ENCODE data around the gene KRT6C. TPM values are rescaled to one million over a fixed set of nuclear protein-coding genes. Genes with fewer than 3 reads are reported as not detected.

Gene KRT6C
- total and polyA plus RNA-seq, 2 experiments from 2014 or later, result not detected

- TF ChIP-seq ZNF462 (CRISPR knock-in tag; IDR thresholded peaks at IDR 0.05) (no peak), ZNF114 (CRISPR knock-in tag; IDR thresholded peaks at IDR 0.05) (no peak), EZH2 (IDR thresholded peaks at IDR 0.05; ENCODE audit: low read depth, unreplicated experiment) (no peak)
- TF ChIP-seq, protein P1, sequence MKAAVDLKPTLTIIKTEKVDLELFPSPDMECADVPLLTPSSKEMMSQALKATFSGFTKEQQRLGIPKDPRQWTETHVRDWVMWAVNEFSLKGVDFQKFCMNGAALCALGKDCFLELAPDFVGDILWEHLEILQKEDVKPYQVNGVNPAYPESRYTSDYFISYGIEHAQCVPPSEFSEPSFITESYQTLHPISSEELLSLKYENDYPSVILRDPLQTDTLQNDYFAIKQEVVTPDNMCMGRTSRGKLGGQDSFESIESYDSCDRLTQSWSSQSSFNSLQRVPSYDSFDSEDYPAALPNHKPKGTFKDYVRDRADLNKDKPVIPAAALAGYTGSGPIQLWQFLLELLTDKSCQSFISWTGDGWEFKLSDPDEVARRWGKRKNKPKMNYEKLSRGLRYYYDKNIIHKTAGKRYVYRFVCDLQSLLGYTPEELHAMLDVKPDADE (IDR thresholded peaks at IDR 0.05), result no peak
Measured at GRCh38 chr12:52508211-52508610, 34.6 kb upstream of the KRT6C start (continued).

DNA sequence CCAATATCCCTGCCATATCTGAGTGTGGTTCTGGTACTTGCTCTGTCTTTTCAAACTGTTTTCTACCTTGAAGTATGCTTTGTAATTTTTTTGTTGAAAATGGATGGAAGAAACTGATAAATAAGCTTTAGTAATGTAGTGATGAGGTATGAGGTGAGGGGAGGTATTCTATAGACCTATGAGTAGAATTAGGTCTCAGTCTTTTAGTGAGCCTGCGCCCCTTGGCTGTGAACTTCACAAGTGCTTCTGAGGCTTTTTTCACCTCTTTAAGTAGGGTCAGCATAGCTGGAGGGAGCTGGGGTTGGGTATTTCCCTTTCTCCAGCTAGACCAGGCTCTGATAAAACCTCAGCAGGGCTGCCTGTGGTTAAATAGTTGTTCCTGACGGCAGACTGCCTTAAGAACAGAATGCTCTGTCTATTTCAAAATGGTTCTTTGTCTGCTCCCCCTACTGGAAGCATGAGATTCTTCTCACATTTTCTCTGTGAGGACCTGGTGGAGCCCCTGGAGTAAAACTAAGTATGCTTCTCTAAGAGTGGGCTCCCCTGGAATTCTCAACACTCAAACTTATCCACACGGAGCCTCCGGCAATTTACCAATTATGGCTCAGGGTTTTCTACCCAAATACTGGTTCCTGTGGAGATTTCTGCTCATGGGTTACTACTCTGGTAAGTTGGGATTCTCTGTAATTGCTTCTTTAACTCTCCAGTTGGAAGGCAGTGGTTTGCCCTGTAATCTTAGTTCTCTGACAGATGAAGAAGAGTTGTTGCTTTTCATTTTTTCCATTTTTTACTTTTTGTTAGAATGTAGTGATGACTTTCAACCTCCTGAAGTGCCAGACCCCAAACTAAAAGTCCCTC is 33.5 kb upstream of the KRT6C start:
- no peaks in the 10 kb centered on the region for H3K36me3 ChIP-seq (ENCODE audit: insufficient read depth)
- no peaks in the 10 kb centered on the region for H4K20me1 ChIP-seq (replicated peaks; ENCODE audit: insufficient read depth)
- H3K27ac ChIP-seq (ENCODE audit: low read depth), result no peak overlapping the region
- no peaks in the 10 kb centered on the region for H3K27me3 ChIP-seq (ENCODE audit: insufficient read depth)
- DNase-seq (ENCODE audit: low spot score) (peak; percentile 80), ATAC-seq (peak; percentile 98)
- H3K4me3 Mint-ChIP-seq, result no peak overlapping the region
- no peak overlapping the region for H3K4me2 ChIP-seq
- H3K9me2 ChIP-seq (ENCODE audit: insufficient read depth), result peaks cover 4% of the 10 kb centered on the region; the same call in 1 of the 2 replicates
- no peak overlapping the region for H3K4me3 ChIP-seq
- H3K9me3 Mint-ChIP-seq, result peaks cover 13% of the 10 kb centered on the region
- H3F3A ChIP-seq (replicated peaks; ENCODE audit: low read depth), result no peaks in the 10 kb centered on the region
- no peaks in the 10 kb centered on the region for H3K79me2 ChIP-seq (replicated peaks; ENCODE audit: insufficient read depth)
- H3K27ac Mint-ChIP-seq, result no peak overlapping the region
- TF ChIP-seq NANOG (IDR thresholded peaks at IDR 0.05; ENCODE audit: borderline replicate concordance), result no peak
- TF ChIP-seq CTCF (conservative IDR thresholded peaks at IDR 0.05; ENCODE audit: low read depth in 2 of 2), result peak; percentile 56 to 62
- no peaks in the 10 kb centered on the region for H3K4me1 ChIP-seq (ENCODE audit: insufficient read depth)
- H3K36me3 Mint-ChIP-seq (ENCODE audit: low read depth), result 0 out of 3 replicates have a peak, but pooled peaks cover 7% of the 10 kb centered on the region
- H2AFZ ChIP-seq, result peak overlapping the region; percentile 75; the same call in 1 of the 2 replicates
- no peaks in the 10 kb centered on the region for H3K4me1 Mint-ChIP-seq
- H3K27me3 Mint-ChIP-seq (ENCODE audit: insufficient read depth, low read depth, poor library complexity), result no peaks in the 10 kb centered on the region

All from GM23338 (cell line).